Suppressor macrophage treated with lipopolysaccharide for 1 hour (primary cell): ENCODE data around the gene PPM1H.
"Not testable (repeated sequence)": the region's sequence is repeated elsewhere in the genome, so short reads cannot be mapped to it uniquely, and the experiment has no call there.

Experiments used
- DNase-seq, 3 donors: peaks; one replicate each; pipeline ENCODE4 v3.0.0-alpha.2; 2020 to 2022

The PPM1H gene

DNA sequence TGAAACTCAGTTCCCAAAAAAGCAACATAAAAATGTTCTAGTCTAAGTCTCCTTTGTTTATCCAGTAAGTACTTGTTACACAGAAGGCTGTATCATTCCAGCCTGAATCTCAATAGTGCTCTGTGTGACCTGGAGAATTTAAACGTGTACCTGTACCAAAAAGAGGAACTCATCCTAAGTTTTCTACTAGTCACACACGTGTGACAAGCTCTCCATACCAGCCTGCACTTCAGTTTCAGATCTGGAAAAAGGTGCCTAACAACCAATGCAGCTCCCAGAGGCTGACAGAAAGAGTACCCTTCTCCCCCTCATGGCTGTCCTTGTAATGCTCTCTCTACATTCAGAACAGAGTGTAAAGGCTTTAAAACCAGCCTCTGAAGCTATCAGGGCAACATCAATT lies 27.4 kb downstream of the PPM1H start:
- DNase-seq = no peak

DNA sequence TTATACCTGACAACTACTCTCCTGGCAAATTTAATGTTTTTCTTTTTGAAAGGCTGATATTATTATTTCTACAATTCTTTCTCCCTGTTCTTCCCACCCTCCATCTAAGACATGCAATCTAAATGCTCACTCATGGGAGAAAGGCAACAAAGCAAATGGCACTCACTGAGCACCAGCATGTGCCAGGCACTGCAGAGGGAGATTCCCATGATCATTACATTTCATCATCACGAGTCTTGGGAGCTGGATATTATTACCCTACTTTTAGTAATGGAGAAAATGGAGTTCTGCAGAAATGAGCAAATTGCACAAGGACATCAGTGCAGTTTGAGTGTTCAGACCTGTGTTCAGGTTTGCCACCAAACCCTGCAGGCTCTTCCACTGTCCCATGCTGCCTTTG lies 27.9 kb downstream of the PPM1H start:
- peak; percentile 38 to 50 (median 43) for DNase-seq

DNA sequence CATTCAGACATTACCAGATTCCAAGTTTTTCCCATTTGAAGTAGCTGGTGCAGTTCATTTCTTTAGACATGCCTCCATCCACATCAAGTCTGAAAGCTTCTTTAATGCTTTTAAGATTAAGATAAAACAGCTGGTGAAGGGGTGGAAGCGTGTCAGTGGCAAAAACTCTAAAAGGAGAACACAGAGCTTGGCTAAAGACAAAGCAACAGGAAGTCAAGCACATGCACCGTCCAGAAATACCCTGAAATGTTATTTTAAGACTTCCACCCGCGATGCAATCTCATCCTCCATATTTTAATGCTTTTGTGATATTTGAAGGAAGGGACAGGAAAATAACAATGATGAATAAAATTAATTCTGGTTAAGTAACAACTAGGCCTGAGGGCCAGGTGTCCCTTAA lies 31.8 kb downstream of the PPM1H start:
- peak; percentile 52 to 54 (median 53) for DNase-seq

DNA sequence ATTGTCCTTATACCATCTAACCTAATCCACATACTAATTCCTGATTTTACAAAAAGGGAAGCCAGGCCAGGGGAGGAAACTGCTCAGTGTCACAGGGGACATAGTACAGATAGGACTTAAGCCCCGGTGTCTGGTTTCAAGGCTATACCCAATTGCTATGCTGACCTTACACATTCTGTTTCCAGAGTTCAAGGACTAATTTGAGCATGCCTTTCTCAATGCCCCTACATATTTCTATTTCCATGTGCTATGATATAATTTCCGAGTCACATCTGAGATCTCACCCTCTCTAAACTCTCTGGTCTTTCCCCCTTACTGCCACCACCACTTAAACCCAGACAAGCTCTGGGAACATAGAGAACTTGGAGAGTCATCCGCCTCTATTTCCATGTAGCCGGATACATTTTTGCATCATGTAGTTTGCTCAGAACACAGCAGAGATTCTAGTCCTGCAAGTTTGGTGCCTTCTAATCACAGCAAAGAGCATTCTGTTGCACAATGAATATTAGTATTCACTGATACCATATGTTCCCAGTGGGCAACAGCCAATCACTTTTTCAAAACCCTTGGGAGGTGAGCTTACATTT lies 34.2 kb downstream of the PPM1H start:
- DNase-seq = peak; percentile 29 to 42 (median 39)

DNA sequence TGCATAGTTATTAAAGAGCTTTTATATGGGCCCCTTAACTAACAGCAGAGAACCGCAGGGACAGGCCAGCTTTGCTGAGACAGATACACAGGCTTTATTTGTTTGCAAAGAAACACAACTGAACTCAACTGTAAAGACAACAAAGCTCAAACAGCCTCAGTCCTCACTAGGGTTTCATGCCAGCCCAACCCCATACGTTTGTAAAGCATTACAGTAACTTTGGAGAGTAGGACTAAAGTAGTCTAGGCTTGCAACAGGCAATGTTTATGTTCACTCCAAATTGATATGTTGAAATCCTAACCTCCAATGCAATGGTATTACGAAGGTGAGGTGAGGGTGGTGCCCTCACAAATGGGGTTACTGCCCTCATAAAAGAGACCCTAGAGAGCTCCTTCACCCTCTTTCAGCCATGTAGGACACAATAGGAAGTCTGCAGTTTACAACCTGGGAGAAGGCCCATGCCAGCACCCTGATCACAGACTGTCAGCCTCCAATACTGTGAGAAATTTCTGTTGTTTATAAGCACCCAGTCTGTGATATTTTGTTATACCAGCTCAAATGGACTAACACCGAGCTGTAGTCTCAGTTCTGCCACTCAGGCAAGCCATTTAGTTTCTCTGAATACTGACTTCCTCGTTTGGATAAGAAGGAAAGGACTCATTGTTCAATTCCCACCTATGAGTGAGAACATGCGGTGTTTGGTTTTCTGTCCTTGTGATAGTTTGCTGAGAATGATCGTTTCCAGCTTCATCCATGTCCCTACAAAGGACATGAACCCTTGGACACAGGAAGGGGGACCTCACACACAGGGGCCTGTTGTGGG lies 35.2 kb downstream of the PPM1H start:
- DNase-seq = peak in 1 of 3 donors; percentile 8

DNA sequence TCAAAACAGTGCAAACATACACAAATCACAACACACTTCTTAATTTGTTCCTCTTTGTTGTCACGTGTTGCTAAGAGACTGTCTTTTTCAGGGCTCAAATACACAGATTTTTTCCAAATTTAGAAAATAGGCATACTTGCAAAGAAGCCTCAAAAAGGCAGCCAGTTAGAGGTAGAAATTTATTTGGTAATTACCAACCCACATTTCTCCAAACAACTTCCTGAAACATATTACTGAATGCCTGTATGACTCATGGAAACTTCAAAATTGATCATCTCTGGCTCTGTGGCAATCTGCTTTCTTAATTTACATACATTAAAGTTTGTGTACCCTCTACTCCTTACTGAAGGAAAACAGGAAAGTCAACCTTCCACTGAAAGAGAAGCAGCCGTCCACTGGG lies 36.4 kb downstream of the PPM1H start:
- DNase-seq = peak; percentile 60 to 90 (median 87)

- no peak for DNase-seq
Measured at GRCh38 chr12:62895351-62895877, 39.5 kb downstream of the PPM1H start.

DNA sequence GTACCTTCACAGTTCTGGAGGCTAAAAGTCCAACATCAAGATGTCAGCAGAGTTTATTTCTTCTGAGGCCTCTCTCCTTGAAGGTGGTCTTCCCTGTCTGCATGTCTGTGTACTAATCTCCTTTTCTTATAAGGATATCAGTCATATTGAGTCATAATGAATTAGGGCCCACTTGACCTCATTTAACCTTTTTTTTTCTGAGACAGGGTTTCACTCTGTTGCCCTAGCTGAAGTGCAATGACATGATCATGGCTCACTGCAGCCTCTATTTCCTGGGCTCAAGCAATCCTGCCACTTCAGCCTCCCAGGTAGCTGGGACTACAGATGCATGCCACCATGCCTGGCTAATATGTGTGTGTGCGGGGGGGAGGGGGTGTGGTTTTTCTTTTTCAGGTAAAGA lies 41.7 kb downstream of the PPM1H start:
- DNase-seq = no peak

DNA sequence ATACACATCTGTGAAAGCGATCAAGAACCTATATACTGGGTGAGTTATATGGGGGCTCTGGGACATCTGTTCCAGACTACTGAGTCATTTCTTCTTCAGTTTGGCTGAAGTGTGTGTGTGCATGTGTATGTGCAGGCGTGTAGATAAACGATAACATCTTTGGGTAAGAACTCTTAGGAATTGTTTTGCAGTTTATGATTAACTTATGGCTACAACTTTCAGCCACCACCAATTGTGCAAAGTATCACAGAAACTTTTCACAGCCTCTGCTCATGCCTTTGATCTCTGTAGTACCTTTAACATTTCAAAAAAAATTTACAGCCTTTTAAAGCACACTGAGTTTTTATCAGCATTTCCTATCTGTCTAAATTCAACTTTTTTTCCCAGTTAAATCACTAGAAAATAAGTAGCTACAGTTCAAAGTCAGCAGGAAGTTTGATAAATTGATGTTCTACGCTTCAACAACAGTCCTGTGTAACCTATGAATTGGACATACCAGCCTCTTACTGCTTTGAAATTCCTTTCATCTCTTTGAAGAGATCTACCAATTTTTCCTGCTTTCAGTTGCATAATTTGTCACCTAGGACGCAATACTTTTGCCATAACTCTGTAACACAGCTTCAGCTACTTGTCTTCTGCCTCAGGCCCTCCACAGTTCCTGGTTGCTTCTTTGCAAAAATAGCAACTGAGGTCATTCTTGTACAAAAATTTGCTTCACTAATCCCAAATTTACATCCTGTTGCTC lies 43.0 kb downstream of the PPM1H start:
- peak in 1 of 3 donors; percentile 6 for DNase-seq

DNA sequence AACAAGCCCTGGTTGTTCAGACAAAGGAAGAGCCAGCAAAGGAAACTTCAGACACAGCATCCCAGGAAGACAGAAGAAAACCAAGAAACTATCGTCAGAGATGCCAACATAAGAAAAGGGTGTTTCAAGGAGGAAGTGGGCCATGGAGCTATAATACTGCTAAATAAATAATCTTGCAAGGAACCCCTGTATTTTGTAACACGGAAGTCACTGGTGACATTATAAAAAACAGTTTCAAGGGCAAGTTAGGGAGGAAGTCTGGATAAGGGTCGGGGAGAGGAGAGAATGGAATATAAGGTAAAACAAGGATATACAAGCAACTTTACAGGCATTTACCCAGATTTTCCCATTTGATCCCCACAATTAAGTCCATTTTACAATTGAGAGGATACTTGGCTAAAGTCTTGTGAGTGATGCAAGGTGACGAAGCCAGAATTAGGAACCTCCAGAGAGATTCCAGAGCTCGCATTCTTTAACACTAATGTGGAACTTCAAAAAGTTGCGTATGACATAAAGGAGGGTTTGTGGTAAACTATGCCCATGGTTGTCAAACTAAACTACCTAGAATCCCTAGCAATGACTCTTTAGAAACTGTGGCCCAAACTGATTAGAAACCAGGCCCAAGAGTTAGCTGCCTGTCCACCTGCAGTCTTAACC lies 46.4 kb downstream of the PPM1H start:
- DNase-seq = peak; percentile 26 to 53 (median 47)

GRCh38 chr12:62886796-62887195 lies 48.2 kb downstream of the PPM1H start:
- DNase-seq = peak; percentile 19 to 34 (median 19)

DNA sequence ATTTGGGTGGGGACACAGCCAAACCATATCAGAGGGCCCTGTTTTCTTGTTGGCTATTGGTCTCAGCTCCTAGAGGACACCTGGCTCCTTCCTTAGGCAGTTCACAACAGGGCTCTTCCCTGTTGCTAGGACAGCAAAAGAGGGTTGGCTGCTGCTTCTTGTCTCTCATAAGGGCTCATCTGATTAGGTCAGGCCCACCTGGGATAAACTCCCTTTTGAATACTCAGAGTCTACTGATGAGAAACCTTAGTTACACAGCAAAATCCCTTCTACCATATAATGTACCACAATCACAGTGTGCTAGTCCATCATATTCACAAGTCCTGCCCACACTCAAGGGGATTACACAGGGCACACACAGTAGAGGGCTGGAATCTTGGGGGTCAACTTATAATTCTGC lies 49.7 kb downstream of the PPM1H start:
- no peak for DNase-seq

GRCh38 chr12:62884832-62885231 lies 50.1 kb downstream of the PPM1H start:
- not testable (repeated sequence) for DNase-seq

- no peak for DNase-seq
Measured at GRCh38 chr12:62882696-62883095, 52.3 kb downstream of the PPM1H start.

DNA sequence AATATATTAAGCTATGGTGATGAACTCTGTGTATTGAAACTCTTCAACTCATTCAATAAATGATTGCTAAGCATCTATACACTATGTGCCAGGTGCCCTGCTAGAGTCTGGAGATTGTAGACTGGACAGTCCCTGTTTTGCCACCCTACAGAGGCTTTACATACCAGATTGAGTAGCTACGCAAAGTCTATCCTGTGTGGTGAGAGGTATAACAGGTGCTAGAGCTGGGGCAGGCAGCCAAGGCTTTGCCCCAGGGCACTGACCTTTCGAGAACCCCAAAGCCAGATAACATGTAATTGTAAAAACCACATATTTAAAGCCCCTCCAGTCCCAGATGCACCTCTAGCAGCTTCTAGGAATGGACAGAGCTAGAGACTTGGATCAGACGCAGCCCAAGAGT lies 52.8 kb downstream of the PPM1H start:
- no peak for DNase-seq

GRCh38 chr12:62879691-62880090 lies 55.3 kb downstream of the PPM1H start:
- no peak for DNase-seq

- not testable (repeated sequence) for DNase-seq
Measured at GRCh38 chr12:62879228-62879627, 55.7 kb downstream of the PPM1H start.

GRCh38 chr12:62878211-62878610 lies 56.7 kb downstream of the PPM1H start:
- no peak for DNase-seq

DNA sequence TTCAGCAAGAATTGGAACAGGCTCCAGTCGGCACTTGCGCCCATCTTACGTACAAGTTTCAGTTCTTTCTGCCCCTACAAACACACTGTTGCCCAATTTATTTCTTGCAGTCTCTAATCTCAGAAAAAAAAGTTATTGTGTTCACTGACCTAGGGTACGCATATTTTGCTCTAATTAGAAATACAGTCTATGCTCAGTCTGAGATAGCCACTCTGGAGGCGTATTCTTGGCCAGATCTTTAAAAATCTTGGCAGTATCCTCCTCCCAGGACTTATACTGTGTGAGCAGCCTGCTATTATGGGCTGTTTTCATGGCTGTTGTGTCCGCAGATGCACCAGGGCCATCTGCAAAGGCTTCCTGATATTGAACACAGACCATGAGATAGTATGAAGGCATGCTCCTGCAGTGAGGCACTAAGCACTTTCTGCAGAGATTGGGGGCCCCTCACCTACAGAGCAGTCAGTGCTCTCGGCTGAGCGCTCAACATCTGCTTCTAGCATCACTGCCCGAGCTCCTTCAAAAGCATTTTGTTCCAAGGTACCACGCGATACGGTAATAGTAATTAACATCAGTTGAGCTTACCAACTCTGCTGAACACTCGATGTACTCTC lies 57.9 kb downstream of the PPM1H start:
- DNase-seq = no peak

DNA sequence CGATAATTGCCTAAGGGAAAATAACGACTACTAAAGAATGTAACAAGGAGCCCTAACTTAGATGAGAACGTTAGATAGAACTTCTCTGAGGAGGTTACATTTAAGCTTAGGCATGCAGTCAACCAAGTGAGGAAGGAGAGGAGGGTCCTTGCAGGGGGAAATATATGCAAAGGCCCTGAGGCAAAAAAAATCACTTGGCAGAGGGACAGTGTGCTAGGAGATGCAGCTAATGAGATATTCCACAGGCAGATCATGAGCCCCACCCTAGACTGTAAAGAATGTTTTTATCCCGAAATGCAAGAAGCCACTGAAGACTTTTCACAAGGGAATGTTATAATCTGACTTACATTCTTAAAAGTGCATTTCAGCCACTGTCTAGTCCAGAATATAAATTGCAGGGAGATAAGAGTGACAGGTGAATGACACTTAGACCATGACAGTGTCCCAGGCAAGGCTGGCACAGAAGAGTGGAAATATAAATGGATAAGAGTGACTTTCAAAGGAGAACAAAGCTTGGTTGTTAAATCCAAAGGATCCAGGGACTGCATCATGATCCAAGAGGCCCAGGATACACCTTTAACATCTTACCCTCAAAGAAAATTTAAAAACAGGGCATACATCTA lies 61.0 kb downstream of the PPM1H start:
- DNase-seq = no peak

DNA sequence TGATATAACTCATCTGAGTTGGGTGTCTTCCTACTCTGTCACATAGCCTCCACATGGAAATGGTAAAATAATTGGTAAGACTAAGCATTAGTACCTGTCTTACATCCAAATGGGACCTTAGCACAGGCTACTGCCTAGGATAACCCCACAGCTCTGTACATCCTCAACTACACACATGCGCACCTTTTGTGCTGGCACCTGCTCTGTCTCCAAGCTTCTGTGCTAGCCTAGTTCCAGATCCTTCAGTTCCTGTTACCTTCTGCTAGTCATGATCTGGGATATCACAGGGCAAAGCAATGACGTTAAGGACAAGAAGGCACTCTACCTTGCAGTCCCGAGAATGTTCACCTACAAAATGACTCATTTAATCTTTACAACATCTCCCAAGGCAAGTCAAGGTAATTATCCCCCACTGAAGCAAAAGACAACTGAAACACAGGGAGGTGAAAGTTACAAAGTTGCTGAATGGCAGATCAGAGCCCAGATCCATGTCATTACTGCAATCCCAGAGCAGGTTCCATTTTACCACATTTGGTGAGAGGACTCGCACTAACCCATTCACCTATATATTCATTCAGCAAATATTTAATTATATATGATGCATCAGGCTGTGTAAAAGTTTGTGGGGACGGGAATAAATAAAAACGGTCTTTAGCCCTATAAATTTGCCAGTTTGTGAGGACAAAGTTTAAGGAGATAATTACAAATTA lies 61.7 kb downstream of the PPM1H start:
- DNase-seq = no peak
